H4 (cell line): ENCODE data around the gene FAM151A. TPM values are rescaled to one million over a fixed set of nuclear protein-coding genes. Genes with fewer than 3 reads are reported as not detected.

ENCODE experiments used
- DNase-seq: peaks from one replicate; pipeline ENCODE4 v3.0.0-alpha.2; 2015; ENCODE audit warnings: low spot score
- total RNA-seq: library from RNA; depleted of rRNA; stranded (reverse); fragments of >200 nt; shearing (Covaris generic); gene quantifications from 2 replicates; pipeline ENCODE4 v1.2.3, GENCODE V29; 2014; rRNA removed

Gene FAM151A
- total RNA-seq, result not detected in 2 replicates

GRCh38 chr1:54623216-54624007 lies at the start of gene FAM151A:
FAM151A (minus strand) TSS chr1:54623525; CDS start chr1:54623395, 130 bp downstream.
- DNase-seq, result no peak

DNA sequence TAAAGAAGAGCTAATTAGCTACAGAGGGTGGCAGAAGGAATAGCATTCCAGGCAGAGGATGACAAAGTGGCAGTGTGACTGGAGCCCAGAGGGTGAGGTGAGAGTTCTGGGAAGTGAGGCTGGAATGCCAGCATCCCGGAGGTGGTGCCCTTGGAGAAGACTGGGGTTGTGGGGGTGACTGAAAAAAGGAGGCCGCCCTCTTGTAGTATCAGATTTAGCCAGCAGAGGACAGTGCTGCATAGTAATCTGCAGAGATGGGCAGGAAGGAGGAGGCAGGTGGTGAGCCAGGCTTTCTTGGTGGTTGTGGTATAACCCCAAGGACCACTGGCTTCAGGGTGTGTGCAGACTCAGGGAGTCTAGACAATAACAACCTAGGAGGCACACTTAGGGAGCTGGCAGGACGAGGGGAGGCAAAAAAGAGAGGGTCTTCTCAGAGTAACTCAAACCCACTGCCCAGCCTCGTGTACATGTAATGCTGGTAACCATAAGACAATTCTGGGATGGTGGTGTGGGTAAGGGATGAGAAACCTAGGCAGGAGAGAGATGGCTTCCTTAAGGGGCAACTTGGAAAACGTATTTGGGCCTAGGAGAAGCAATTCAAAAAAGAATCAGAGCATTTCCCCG lies 48.8 kb upstream of the FAM151A start:
- DNase-seq, result peak; percentile 63

DNA sequence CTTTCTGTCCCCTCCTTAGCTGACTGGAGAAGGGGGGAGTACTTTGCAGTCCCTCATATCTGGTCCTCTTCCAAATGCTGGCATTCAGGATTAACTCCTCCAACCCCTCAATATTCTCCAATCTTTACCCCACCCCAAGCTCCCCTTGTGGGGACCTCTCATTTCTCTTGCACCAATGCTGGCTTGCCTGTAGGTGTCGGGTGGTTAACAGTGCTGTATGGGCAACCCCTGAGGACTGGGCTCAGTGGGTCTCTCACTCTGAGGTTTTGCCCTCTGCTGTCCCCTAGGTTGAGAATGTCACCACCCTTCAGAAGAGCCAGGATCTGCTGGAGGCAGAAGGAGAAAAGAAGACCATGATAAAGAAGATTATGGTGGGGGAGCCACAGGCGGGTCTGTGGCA lies 45.2 kb upstream of the FAM151A start:
- no peak for DNase-seq

DNA sequence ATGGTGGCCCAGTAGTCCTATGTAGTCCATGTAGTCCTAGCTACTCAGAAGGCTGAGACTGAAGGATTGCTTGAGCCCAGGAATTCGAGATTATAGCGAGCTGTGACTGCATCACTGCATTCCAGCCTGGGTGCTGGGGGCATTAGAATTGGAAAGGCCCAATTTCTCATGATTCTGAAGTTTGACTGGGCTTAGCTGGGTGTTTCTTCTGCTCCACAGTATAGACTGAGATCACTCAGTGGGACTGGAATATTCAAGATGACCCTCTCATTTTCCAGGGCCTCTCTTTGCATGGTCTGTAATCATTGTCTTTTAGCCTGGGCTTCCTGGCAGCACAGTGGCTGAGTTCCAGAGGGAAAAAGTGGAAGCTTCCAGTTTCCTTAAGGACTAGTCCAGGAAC lies 44.5 kb upstream of the FAM151A start:
- DNase-seq, result no peak

DNA sequence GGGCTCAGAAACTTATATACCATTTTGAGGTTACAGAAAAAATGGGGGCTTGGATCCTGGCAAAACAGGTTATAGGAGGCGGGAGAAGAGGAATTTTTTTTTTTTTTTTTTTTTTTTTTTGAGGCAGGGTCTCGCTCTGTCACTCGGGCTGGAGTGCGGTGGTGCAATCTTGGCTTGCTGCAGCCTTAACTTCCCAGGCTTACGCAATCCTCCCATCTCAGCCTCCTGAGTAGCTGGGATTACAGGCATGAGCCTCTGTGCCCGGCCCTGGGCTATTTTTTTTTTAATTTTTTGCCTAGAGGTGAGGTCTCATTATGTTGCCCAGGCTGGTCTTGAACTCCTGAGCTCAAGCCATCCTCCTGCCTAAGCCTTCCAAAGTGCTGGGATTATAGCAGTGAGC lies 43.0 kb upstream of the FAM151A start:
- DNase-seq, result no peak

- no peak for DNase-seq
Measured at GRCh38 chr1:54665852-54666251, 42.5 kb upstream of the FAM151A start.

- no peak for DNase-seq
Measured at GRCh38 chr1:54664364-54664763, 41.0 kb upstream of the FAM151A start.

DNA sequence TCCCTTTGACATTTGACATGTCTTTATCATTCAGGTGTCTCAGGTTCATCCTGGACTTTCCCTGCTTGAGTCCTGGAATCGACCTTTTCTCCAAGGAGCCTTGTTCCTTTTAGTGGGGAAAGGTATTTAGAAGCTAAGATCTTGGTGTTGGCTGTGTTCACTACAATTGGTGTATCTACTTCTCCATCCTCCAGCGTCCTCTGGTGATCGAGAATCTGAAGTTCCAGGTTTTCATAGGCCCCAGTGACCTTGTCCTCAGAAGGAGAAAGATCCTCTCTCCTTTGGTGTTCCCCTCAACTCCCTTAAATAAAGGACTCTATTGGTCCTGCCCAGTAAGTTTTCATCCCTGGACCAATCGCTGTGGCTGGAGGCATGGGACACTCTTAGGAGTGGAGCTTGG lies 40.4 kb upstream of the FAM151A start:
- no peak for DNase-seq

- no peak for DNase-seq
Measured at GRCh38 chr1:54658164-54658913, 35.0 kb upstream of the FAM151A start.

DNA sequence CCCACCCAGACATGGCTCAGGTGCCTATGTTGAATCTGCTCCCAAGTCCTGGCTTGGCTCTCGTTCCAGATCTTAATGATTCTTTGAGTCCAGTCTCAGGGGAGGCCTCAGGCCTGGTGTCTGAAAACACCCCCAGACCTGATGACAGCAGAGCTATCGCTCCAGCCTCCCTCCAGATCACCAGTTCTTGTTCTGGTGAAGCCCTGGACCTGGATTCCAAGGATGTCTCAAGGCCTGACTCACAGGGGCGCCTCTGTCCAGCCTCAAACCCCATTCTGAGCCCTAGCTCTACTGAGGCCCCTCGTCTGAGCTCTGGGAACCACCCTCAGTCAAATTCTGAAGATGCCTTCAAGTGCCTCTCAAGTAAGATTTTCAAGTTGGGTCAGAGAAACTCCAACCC lies 29.7 kb upstream of the FAM151A start:
- no peak for DNase-seq

GRCh38 chr1:54652168-54652567 lies 28.8 kb upstream of the FAM151A start:
- no peak for DNase-seq

DNA sequence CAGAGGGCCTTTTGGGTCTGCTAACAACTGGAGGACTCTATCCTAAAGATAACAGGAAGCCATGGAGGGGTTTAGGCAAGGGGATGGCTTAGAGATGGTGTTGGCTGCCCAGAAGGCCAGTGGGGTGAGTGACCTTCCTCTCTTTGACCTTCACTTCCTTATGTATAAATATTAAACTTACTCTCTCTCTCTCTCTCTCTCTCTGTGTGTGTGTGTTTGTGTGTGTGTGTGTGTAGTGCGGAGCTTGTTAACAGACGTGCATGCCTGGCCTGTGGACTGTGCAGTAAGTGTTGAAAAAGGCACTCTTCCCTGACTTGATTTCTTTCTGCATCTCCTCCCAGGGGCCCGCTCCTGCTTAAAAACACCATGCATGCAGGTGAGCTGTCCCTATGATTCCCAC lies 28.3 kb upstream of the FAM151A start:
- DNase-seq, result no peak

- DNase-seq, result no peak
Measured at GRCh38 chr1:54650417-54650816, 27.1 kb upstream of the FAM151A start.

DNA sequence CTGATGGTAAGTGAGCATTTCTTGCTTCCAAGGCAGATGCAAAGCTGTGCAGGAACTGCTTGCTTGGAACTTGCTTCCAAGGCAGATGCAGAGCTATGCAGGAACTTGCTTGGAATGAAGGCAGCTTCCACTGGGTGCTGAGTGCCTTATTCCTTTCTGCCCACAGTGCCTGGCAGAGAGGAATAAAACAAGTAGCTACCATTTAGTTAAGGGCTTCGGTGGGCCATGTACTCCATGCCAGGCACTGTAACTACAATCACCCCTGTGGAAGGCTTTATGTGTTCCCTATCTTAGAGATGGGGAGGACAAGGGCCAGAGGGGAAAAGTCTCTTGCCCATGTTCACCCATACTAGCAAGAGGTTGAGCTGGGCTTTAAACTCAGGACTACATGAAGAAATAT lies 26.6 kb upstream of the FAM151A start:
- no peak for DNase-seq

- DNase-seq, result no peak
Measured at GRCh38 chr1:54649130-54649898, 26.0 kb upstream of the FAM151A start.

DNA sequence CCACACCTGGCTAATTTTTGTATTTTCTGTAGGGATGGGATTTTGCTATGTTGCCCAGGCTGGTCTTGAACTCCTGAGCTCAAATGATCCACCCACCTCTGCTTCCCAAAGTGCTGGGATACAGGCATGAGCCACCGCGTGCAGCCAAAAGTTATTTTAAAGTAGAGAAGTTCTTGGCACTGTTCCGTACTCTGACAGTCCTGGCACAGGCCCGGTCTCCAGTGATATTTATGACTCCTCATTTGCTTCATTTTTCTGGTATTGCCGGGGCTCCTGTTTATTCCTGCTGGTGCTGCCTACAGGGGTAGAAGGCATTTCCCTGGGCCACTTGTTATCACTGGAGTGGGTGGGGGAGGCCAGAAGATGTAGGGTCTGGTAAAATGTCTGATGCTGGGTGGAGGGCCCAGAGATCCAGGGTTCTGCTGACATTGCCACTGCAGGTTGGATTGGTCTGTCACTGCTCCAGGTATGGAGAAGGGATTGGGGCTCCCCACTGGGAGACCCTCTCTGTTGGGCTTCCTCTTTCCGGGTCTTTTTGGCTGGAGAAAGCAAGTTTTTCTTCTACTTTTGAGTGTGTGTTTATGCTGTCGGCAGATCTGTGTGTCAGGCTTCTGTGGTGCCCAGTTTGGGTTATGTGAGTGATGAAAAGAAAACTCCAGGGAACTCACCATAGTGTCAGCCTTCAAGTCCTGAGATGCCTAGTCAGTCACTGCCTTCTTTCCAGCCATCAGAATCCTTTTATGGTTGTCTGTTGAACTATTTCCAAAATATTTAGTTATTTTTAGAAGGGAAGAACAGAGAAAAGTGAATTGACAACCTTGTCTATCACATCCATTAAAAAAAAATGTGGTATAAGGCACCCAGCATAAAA lies 22.7 kb upstream of the FAM151A start:
- DNase-seq, result no peak

DNA sequence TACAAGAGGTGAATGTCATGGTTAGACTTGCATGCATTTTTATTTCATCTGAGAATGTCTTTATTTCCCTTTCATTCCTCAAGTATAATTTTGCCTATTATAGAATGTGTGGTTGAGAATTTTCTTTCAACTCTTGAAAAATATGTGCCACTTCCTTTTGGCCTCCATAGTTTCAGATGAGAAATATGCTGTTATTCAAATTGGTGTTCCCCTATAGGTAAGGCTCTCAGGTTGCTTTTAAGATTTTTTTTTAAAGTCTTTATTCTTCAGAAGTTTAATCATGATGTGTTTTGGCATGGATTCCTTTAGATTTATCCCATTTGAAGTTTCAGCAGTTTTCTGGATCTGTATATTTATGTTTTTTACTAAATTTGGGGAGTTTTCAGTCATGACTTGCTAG lies 20.4 kb upstream of the FAM151A start:
- DNase-seq, result no peak

- DNase-seq, result no peak
Measured at GRCh38 chr1:54640863-54641836, 17.8 kb upstream of the FAM151A start, which contains the start of gene MROH7. MROH7 (plus strand) TSS chr1:54641786; CDS start chr1:54652927, 11,141 bp downstream.

DNA sequence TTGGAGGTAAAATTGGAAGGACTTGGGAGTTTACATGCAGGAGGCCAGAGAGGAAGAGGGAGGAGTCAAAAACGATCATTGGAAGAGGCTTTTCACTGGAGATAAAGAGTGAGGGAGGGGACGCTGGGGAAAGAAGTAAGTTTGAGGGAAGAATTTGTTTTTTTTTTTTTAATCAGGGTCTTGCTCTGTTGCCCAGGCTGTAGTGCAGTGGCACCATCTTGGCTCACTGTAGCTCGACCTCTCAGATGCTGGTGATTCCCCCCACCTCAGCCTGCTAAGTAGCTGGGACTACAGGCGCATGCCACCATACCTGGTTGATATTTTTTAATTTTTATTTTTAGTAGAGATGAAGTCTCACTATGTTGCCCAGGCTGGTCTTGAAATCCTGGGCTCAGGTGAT lies 17.0 kb upstream of the FAM151A start:
- DNase-seq, result no peak
